Stimulated activated naive B cell treated with anti-CD40 and anti-IgM and Interleukin-4, amounts not matched to agents 10 μg/mL and 1 μg/mL and 100 μg/mL, for 72 hours (primary cell): Measurements from ENCODE around the gene CHMP2B.
A peak's percentile ranks its signal among the peaks of the same experiment; 100 is the strongest.

Experiments
- ATAC-seq, 2 donors: fragments of 150-1000 bp; cut with Tn5 transposase; replicated peaks; 2 replicates each; pipeline ENCODE4 v1.10.0; 2021; ENCODE audit warnings: moderate library complexity in 1 of 2
- DNase-seq: peaks from one replicate; pipeline ENCODE4 v3.0.0; 2021
- H3K27ac Mint-ChIP-seq: one replicate; pipeline ENCODE4 v1.8.0; 2022; ENCODE audit warnings: mild to moderate bottlenecking, mixed read lengths
- H3K27me3 Mint-ChIP-seq, 2 donors: one replicate each; pipeline ENCODE4 v1.8.0; 2022; ENCODE audit warnings: mixed read lengths in 2 of 2
- H3K36me3 Mint-ChIP-seq, 2 donors: one replicate each; pipeline ENCODE4 v1.8.0; 2022; ENCODE audit warnings: mixed read lengths in 2 of 2, mild to moderate bottlenecking in 1 of 2
- H3K4me1 Mint-ChIP-seq, 2 donors: one replicate each; pipeline ENCODE4 v1.8.0; 2022; ENCODE audit warnings: mixed read lengths in 2 of 2, mild to moderate bottlenecking in 1 of 2
- H3K4me3 Mint-ChIP-seq, 2 donors: one replicate each; pipeline ENCODE4 v1.8.0; 2022; ENCODE audit warnings: mild to moderate bottlenecking in 2 of 2, mixed read lengths in 2 of 2, moderate library complexity in 1 of 2
- H3K9me3 Mint-ChIP-seq, 2 donors: one replicate each; pipeline ENCODE4 v1.8.0; 2022; ENCODE audit warnings: mixed read lengths in 2 of 2, mild to moderate bottlenecking in 1 of 2

The CHMP2B gene, protein sequence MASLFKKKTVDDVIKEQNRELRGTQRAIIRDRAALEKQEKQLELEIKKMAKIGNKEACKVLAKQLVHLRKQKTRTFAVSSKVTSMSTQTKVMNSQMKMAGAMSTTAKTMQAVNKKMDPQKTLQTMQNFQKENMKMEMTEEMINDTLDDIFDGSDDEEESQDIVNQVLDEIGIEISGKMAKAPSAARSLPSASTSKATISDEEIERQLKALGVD

GRCh38 chr3:87227104-87227834 lies at the start of gene CHMP2B:
Gene CHMP2B (plus strand): TSS chr3:87227309. CDS start chr3:87227523, 214 bp downstream.
- H3K27ac Mint-ChIP-seq = peak within 1 kb of the TSS; percentile 100
- H3K27me3 Mint-ChIP-seq = peaks cover 5 to 9% of the 10 kb centered on the region in 2 donors
- peaks cover 14 to 30% of the 10 kb centered on the region in 2 donors for H3K4me1 Mint-ChIP-seq
- peaks cover 0 to 12% of the 10 kb centered on the region in 2 donors for H3K36me3 Mint-ChIP-seq
- peak within 1 kb of the TSS; percentile 94 to 99 for H3K4me3 Mint-ChIP-seq
- H3K9me3 Mint-ChIP-seq = peaks cover 4% of the 10 kb centered on the region in 2 donors
- DNase-seq (peak; percentile 88), ATAC-seq (peak; percentile 95 to 97)

DNA sequence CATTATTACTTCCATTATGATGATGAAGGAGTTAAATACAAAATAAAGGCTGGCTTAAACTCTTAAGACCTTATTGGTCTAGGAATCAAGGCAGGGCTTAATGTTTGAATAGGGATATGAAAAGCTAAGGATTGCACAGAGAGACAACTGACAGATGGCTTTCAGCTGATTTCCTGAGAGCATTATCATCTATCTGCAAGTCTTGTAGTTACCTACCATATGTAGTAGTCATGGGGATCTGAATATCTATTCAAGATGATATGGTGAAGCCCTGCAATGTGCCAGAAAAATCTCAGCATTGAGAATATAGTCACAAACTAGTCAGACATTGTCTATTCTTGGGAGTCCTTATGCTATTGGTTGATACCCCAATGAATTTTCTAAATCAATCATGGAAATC lies 47.5 kb upstream of the CHMP2B start:
- no peak overlapping the region for H3K4me3 Mint-ChIP-seq
- no peak for DNase-seq
- ATAC-seq = no peak
- no peaks in the 10 kb centered on the region for H3K36me3 Mint-ChIP-seq
- H3K4me1 Mint-ChIP-seq = no peaks in the 10 kb centered on the region
- H3K27me3 Mint-ChIP-seq = peaks cover 5 to 6% of the 10 kb centered on the region in 2 donors
- no peaks in the 10 kb centered on the region for H3K9me3 Mint-ChIP-seq
- H3K27ac Mint-ChIP-seq = no peak overlapping the region

DNA sequence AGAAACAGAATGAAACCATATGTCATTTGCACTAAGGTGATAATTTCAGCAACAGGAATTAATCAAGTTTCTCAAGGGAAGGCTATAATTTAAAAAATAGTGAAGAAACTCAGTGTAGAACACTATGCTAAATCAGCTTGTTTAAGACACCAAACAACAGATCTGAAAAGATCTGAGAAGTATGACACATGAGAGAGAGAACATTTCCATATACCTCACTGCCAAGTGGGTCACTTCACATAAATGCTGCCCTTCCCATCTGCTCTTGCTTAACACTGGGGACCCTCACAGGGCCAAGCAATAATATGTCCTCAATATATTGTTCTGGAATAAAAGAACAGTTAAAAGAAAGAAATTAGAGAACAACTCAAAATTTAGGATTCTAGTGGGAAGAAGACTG lies 45.6 kb upstream of the CHMP2B start:
- DNase-seq = no peak
- H3K36me3 Mint-ChIP-seq = no peaks in the 10 kb centered on the region
- no peak overlapping the region for H3K27ac Mint-ChIP-seq
- H3K27me3 Mint-ChIP-seq = peaks cover 5 to 6% of the 10 kb centered on the region in 2 donors
- H3K4me1 Mint-ChIP-seq = no peaks in the 10 kb centered on the region
- no peak overlapping the region for H3K4me3 Mint-ChIP-seq
- no peak for ATAC-seq
- no peaks in the 10 kb centered on the region for H3K9me3 Mint-ChIP-seq

- Mint-ChIP-seq H3K4me1 (no peaks in the 10 kb centered on the region), H3K27ac (no peak overlapping the region), H3K4me3 (no peak overlapping the region), H3K36me3 (no peaks in the 10 kb centered on the region), H3K9me3 (no peaks in the 10 kb centered on the region), H3K27me3 (peaks cover 6 to 9% of the 10 kb centered on the region in 2 donors)
- ATAC-seq (no peak), DNase-seq (no peak)
Measured at GRCh38 chr3:87182023-87182422, 45.1 kb upstream of the CHMP2B start.

DNA sequence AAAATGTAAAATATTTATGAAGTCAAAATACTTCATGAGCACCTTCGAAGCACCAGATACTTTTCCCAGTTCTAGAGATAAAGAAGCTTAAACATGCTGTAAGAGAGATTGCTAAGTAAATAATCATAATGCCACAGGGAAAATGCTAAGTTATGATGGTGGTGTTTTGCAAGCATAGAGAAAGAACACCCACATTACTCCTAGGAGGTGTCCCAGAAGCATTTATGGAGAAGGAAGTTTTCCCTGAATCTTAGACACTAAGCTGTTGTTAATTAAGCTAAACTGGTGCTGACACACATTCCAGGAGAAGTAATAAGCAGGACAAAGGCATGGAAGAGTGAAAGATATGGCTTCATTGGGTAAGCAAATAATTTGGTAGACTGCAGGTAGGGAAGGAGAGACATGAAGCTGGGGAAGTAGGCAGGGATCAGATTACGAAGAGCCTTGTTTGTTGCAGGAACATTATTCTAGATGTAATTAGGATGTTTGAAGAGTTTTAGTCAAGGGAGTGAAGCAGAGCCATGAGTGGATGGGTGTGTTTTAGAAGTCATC lies 40.4 kb upstream of the CHMP2B start:
- Mint-ChIP-seq H3K4me3 (no peak overlapping the region), H3K4me1 (no peaks in the 10 kb centered on the region), H3K9me3 (no peaks in the 10 kb centered on the region), H3K27me3 (peaks cover 0 to 11% of the 10 kb centered on the region in 2 donors), H3K27ac (no peak overlapping the region), H3K36me3 (no peaks in the 10 kb centered on the region)
- DNase-seq (no peak), ATAC-seq (no peak)

DNA sequence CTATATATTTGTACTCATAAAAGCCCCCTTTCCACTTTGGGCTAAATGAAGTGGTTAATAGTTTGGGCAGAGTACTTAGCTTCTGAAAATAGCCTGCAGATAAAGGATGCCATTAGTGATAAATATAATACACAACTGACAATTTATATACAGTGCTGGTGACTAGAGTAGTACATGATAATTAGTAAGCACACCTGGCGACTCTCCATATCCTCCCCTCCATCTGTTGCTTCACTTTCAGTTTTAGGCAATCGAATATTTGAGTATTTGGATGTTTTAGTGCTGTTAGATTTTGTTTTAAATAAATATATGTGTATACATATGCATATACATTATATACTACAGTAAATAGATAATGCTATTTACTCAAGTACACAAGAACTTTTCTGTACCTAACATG lies 35.9 kb upstream of the CHMP2B start:
- Mint-ChIP-seq H3K36me3 (no peaks in the 10 kb centered on the region), H3K27me3 (peaks cover 8 to 15% of the 10 kb centered on the region in 2 donors), H3K9me3 (peaks cover 6 to 9% of the 10 kb centered on the region in 2 donors), H3K4me1 (no peaks in the 10 kb centered on the region), H3K27ac (no peak overlapping the region), H3K4me3 (no peak overlapping the region)
- no peak for DNase-seq
- ATAC-seq = no peak

DNA sequence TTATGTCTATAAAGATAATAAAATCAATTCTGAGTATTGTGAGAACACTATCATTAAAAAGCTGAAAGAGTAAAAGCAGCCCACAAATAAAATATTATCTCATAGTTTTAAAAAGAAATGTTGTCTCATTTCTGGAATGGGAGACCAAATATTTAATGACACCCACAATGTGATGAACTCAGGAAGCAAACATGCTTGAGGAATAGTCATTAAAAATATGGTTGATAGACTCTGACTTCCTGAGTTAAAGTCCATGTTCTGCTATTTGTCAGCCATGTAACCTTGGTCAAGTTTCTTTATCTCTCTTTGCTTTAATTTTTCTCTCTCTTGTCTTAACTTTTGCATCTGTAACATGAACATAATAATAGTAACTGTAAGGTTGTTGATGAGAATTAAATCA lies 35.5 kb upstream of the CHMP2B start:
- Mint-ChIP-seq H3K9me3 (peaks cover 9 to 11% of the 10 kb centered on the region in 2 donors), H3K27ac (no peak overlapping the region), H3K4me3 (no peak overlapping the region), H3K36me3 (no peaks in the 10 kb centered on the region), H3K4me1 (no peaks in the 10 kb centered on the region), H3K27me3 (peaks cover 8 to 16% of the 10 kb centered on the region in 2 donors)
- DNase-seq = no peak
- no peak for ATAC-seq

DNA sequence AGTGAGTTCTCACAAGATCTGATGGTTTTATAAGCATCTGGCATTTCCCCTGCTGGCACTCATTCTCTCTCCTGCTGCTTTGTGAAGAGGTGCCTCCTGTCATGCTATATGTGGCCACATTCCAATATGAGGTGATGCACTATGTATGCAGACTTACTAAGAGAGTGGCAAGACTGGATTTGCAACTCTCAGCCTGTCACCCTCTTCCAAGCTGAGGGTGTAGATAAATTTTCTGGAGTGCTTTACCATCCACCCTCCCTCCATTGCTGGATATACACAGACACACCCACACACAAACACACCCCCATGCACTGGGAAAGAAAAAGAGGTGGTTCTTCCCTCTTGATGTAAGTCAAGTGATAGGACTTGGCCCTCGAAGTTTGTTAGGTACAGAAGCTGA lies 30.2 kb upstream of the CHMP2B start:
- peaks cover 14 to 18% of the 10 kb centered on the region in 2 donors for H3K27me3 Mint-ChIP-seq
- no peak overlapping the region for H3K27ac Mint-ChIP-seq
- DNase-seq (no peak), ATAC-seq (no peak)
- H3K9me3 Mint-ChIP-seq = peaks cover 9 to 13% of the 10 kb centered on the region in 2 donors
- H3K4me1 Mint-ChIP-seq = no peaks in the 10 kb centered on the region
- H3K4me3 Mint-ChIP-seq = no peak overlapping the region
- no peaks in the 10 kb centered on the region for H3K36me3 Mint-ChIP-seq

DNA sequence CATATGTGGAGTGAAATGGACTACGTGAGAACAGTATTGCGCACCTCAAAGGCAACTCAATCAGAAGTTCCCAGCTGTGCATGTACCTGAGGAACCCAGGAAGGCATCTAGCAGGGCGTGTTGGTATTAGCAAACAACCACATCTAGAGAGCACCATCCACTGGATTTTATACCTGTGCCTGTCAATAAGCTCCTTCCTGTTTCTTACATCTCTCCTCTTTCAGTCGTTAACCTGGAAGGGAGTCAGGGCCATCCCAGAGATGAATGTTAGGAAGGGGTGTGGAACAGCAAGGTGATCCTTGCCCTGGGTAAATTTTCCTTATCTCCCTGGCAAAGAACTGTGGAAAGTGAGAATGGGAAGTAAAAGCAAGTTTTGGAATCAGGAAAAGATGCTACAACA lies 29.6 kb upstream of the CHMP2B start:
- no peaks in the 10 kb centered on the region for H3K4me1 Mint-ChIP-seq
- no peak overlapping the region for H3K4me3 Mint-ChIP-seq
- peaks cover 9 to 13% of the 10 kb centered on the region in 2 donors for H3K9me3 Mint-ChIP-seq
- no peaks in the 10 kb centered on the region for H3K36me3 Mint-ChIP-seq
- DNase-seq (no peak), ATAC-seq (no peak)
- peaks cover 15 to 20% of the 10 kb centered on the region in 2 donors for H3K27me3 Mint-ChIP-seq
- no peak overlapping the region for H3K27ac Mint-ChIP-seq

GRCh38 chr3:87198774-87199173 lies 28.3 kb upstream of the CHMP2B start:
- Mint-ChIP-seq H3K27ac (no peak overlapping the region), H3K4me1 (no peaks in the 10 kb centered on the region), H3K4me3 (no peak overlapping the region), H3K9me3 (peaks cover 9 to 13% of the 10 kb centered on the region in 2 donors), H3K36me3 (no peaks in the 10 kb centered on the region), H3K27me3 (peaks cover 15 to 20% of the 10 kb centered on the region in 2 donors)
- no peak for ATAC-seq
- no peak for DNase-seq

GRCh38 chr3:87199628-87200027 lies 27.5 kb upstream of the CHMP2B start:
- H3K4me1 Mint-ChIP-seq = no peaks in the 10 kb centered on the region

DNA sequence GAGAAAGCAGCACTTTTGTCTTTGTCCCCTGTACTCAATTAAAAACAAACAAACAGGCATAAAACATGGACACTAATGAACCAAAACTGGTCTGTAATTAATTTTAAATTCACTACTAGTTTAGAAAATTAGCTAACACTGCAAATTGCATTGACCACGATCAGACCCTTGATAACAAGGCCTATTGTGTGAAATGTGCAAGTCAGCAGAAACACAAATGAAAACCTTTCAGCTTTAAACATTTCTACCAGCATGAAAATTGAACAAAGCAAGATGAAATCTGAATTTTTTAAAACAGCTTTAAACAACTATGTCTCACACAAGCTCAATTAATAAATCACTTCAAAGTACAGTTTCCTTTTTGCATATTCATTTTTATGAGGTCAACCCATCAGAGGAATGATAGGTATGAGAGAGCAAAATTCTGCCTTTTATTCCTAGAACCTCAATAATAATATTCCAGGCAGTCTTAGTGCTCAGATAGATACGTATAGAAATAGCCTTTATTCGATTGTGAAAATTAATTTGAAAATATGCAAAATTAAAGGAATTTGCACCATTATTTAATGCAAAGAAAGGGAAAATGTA lies 27.0 kb upstream of the CHMP2B start:
- DNase-seq = no peak
- H3K4me1 Mint-ChIP-seq = no peaks in the 10 kb centered on the region
- H3K27me3 Mint-ChIP-seq = peaks cover 14 to 17% of the 10 kb centered on the region in 2 donors
- H3K27ac Mint-ChIP-seq = no peak overlapping the region
- peaks cover 5 to 12% of the 10 kb centered on the region in 2 donors for H3K9me3 Mint-ChIP-seq
- ATAC-seq = no peak
- H3K36me3 Mint-ChIP-seq = no peaks in the 10 kb centered on the region
- no peak overlapping the region for H3K4me3 Mint-ChIP-seq

More at GRCh38 chr3:87199628-87200027, 27.5 kb upstream of the CHMP2B start:
- Mint-ChIP-seq H3K9me3 (peaks cover 9 to 13% of the 10 kb centered on the region in 2 donors), H3K4me3 (no peak overlapping the region), H3K27ac (no peak overlapping the region), H3K27me3 (peaks cover 15 to 20% of the 10 kb centered on the region in 2 donors), H3K36me3 (no peaks in the 10 kb centered on the region)
- DNase-seq (no peak), ATAC-seq (no peak)

- H3K27me3 Mint-ChIP-seq = peaks cover 8 to 13% of the 10 kb centered on the region in 2 donors
- ATAC-seq = no peak
- H3K4me3 Mint-ChIP-seq = no peak overlapping the region
- H3K36me3 Mint-ChIP-seq = no peaks in the 10 kb centered on the region
- H3K27ac Mint-ChIP-seq = no peak overlapping the region
- no peak for DNase-seq
- peaks cover 0 to 1% of the 10 kb centered on the region in 2 donors for H3K9me3 Mint-ChIP-seq
- no peaks in the 10 kb centered on the region for H3K4me1 Mint-ChIP-seq
Measured at GRCh38 chr3:87201727-87202126, 25.4 kb upstream of the CHMP2B start.

DNA sequence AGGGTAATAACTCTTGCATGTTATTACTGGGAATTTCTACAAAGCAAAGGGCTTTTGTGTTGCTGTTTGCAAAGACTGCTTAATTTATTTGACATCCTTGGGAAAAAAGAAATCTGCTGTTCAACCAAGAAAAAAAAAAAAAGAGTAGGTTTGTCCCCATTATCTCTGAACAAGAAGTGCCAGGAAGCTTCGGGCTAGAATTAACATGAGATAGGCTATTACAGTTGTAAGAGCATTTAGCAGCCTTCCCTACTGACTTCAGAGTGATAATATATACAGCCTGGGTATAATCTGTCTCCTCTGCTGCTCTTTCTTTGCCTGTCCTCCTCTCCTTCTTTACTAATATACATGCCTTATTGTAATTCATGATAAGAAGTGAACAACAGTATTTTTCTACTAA lies 23.3 kb upstream of the CHMP2B start:
- Mint-ChIP-seq H3K4me3 (no peak overlapping the region), H3K27me3 (peaks cover 6 to 13% of the 10 kb centered on the region in 2 donors), H3K4me1 (no peaks in the 10 kb centered on the region), H3K27ac (no peak overlapping the region), H3K36me3 (no peaks in the 10 kb centered on the region), H3K9me3 (no peaks in the 10 kb centered on the region)
- ATAC-seq (no peak), DNase-seq (no peak)
